SKM-1 treated with dmso at 0.1 percent for 144 hours (cell line): Measurements from ENCODE around the gene ZNF20.
"Not testable (repeated sequence)": the region's sequence is repeated elsewhere in the genome, so short reads cannot be mapped to it uniquely, and the experiment has no call there.

Experiments used
- DNase-seq: peaks from one replicate; lab custom pipeline; 2025; ENCODE audit not compliant: unreplicated experiment; lab: John Stamatoyannopoulos, UW

ZNF20 gene

GRCh38 chr19:12113121-12113520 lies 27.0 kb downstream of the ZNF20 start:
- DNase-seq, result no peak

- DNase-seq, result no peak
These were observed 27.4 kb downstream of the ZNF20 start for GRCh38 chr19:12112701-12113100.

DNA sequence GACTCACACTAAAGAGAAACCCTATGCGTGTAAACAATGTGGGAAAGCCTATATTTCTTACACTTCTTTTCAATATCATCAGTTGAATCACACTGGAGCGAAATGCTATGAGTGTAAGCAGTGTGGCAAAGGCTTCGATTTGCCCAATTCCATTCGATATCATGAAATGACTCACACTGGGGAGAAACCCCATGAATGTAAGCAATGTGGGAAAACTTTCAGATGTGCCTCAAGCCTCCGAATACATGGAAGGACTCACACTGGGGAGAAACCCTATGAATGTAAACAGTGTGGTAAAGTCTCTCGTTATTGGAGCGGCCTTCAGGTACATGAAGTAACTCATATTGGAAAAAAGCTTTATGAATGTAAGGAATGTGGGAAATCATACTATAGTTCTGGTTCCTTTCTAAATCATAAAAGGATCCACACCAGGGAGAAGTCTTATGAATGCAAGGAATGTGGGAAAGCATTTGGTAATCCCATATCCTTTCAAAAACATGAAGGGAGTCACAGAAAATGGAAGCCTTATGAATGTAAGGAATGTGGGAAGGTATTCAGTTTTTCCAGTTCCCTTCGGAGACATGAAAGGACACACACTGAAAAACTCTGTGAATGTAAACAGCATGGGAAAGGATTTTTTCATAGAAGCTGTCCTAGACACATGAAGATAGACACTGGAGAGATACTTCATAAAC lies 28.1 kb downstream of the ZNF20 start:
- no peak for DNase-seq

- DNase-seq, result no peak
These were observed 29.0 kb downstream of the ZNF20 start for GRCh38 chr19:12111176-12111575.

DNA sequence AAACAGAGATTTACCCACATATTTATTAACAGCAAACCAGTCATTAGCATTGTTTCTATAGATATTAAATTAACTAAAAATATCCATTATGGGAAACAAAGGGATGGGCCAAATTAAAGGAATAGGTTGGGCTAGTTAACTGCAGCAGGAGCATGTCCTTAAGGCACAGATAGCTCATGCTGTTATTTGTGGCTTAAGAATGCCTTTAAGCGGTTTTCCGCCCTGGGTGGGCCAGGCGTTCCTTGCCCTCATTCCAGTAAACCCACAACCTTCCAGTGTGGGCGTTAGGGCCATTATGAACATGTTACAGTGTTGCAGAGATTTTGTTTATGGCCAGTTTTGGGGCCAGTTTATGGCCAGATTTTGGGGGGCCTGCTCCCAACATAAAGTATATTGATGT lies 36.2 kb downstream of the ZNF20 start:
- DNase-seq, result not testable (repeated sequence)

GRCh38 chr19:12098040-12098439 lies 42.1 kb downstream of the ZNF20 start:
- DNase-seq, result peak; percentile 69

- no peak for DNase-seq
These were observed 44.9 kb downstream of the ZNF20 start for GRCh38 chr19:12095111-12095790.

GRCh38 chr19:12093777-12094176 lies 46.4 kb downstream of the ZNF20 start:
- no peak for DNase-seq

DNA sequence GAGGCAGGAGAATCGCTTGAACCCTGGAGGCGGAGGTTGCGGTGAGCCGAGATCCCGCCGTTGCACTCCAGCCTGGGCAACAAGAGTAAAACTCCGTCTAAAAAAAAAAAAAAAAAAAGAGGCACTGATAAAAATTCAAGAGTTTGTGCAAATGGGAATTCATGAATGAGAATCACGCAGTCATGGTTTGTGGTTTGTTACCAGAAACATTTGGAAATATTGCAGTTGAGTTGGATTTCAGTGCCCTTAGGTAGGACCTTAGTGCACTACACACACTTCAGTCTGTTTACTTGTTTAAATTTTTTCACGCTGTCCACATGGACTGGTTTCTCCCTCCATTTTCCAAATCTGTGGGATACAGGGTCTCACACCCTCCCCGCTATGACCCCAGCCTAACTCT lies 47.2 kb downstream of the ZNF20 start:
- no peak for DNase-seq

DNA sequence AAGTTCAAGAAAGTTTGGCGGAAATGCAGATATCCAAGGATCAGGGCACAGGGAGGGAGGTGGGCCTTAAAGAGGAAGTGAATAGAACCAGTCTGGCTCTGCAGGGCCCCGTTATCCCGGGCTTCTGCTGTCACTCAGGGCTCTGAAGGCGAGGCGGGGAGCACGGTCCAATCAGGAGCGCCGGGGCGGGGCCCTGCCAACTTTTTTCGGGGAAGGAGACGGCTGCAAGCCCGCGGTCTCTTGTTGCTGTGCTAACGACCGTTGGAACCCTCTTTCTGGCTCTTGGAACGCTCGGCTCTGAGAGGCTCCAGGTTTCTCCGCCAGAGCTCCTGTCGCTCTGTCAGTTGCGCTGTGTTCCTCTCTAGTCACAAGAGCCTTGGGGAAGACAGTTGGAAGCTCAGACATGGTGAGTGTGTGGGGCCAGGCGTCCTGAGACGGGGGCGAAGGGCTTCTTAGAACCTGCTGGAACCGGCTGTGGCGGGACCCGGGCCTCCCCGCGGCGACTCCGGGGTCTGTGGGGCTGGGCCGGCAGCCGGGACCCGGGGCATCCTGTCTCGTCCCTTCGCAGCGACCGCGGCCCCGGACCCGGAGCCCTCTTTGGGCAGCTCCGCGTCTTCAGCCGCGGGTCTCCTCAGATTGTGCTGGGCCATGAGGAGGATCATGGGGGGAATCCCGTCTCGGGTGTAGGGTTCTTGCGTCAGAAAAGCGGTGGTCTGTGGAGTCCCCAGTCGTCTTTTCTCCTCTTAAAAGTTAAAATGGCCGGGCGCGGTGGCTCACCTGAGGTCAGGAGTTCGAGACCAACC lies 47.9 kb downstream of the ZNF20 start:
- peak; percentile 92 for DNase-seq

DNA sequence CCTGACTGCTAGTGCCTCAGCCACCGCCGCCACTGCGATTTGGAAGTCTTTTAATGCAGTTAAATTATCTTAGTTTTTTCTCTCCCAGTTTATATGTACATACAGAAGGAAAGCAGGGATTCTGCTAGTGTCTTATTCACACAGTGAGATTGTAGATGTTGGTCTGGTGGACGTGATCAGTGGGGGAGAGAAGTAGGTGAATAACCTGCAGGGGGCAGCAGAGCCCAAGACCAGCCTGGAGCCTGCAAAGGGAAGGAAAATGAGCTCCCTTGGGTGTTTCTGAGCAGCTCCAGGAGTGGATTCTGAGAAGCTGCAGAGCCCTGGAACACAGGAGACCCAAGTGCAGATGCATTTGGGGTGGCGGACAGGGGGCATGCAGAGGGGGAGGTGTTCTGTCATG lies 49.3 kb downstream of the ZNF20 start:
- DNase-seq, result peak; percentile 80

GRCh38 chr19:12085074-12085818 lies 54.9 kb downstream of the ZNF20 start:
- DNase-seq, result no peak

DNA sequence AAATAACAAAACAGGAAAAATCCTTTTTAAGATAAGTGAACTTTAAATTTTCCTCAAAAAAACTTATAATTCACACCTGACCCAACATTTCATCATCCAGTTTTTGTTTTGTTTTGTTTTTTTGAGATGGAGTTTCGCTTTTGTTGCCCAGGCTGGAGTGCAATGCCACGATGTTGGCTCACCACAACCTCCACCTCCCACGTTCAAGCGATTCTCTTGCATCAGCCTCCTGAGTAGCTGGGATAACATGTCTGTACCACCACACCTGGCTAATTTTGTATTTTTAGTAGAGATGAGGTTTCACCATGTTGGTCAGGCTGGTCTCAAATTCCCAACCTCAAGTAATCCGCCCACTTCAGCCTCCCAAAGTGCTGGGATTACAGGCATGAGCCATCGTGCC lies 56.8 kb downstream of the ZNF20 start:
- not testable (repeated sequence) for DNase-seq
